Measurements from ENCODE around the gene MAL.

DNA sequence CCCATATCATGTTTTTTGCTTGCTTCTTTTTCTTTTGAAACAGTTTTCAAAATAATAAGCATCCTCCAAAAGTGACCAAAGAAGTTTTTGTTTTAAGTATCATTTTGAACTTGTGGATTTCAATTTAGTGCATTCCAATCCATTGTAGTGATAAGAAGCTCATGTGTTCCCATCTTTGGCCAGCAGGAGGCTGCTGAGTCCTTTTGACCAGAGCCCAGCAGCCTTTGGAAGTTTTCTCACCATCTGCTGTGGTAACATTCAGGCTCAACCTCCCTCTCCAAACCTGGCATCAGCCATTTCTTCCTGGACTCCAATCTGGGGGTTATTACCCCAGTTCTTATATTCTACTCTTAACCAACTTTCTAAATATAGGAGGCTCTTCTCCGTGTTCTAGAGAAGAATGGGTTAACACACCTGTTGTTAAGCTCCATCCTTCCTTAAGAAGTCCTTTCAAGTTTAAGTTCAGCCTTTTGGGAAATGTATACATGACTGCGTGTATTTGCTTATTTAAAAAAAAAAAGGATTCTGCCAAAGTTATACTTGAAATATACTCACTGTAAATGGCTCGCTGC lies 39.0 kb upstream of the MAL start:
- TF ChIP-seq POLR2AphosphoS5 (IDR thresholded peaks at IDR 0.05; ENCODE audit: borderline replicate concordance, low read depth, low read length) (no peak), EZH2 (IDR thresholded peaks at IDR 0.05) (no peak), FOXP2 (optimal IDR thresholded peaks at IDR 0.05; ENCODE audit: control extremely low read depth, extremely low read length, insufficient read depth) (no peak)
